GM21619 (cell line): ENCODE measurements around the gene BAMBI.
"Not testable (repeated sequence)": the region's sequence is repeated elsewhere in the genome, so short reads cannot be mapped to it uniquely, and the experiment has no call there.

ENCODE experiments used
- ATAC-seq: cut with Tn5 transposase; IDR thresholded peaks from one replicate; pipeline ENCODE4 v1.9.1; 2021; ENCODE audit not compliant: unreplicated experiment

Gene BAMBI, protein sequence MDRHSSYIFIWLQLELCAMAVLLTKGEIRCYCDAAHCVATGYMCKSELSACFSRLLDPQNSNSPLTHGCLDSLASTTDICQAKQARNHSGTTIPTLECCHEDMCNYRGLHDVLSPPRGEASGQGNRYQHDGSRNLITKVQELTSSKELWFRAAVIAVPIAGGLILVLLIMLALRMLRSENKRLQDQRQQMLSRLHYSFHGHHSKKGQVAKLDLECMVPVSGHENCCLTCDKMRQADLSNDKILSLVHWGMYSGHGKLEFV

DNA sequence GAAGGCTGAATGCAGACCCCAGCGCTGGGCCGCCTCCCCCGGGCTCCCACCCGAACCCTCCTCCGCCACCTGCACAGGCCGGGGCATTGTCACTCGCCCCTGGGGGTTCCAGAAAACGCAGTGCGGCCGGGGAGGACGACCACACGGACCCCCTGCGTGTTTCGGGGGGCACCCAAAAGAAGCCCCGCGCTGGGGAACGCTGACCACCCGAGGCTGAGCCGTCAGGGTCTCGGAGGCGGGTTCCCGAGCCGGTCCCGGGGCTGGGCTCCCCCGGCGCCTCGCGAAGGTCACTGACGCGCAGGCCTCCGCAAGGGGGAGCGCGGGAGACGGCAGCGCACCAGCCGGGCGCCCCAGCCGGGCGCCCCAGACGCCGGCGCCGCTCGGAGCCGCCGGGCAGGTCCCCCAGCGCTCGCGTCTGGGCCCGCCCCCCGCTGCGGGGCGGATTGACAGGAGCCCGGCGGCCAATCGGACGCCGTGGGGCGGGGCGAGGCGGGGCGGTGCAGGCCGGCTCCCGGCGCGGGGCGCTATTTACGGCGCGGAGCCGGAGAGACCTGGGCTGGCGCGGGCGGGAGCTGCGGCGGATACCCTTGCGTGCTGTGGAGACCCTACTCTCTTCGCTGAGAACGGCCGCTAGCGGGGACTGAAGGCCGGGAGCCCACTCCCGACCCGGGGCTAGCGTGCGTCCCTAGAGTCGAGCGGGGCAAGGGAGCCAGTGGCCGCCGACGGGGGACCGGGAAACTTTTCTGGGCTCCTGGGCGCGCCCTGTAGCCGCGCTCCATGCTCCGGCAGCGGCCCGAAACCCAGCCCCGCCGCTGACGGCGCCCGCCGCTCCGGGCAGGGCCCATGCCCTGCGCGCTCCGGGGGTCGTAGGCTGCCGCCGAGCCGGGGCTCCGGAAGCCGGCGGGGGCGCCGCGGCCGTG lies at the start of gene BAMBI:
BAMBI (plus strand) TSS at position 554 of the 920 bp plus-strand sequence. CDS start 377 bp downstream, outside the sequence.
- peak; percentile 96 for ATAC-seq

DNA sequence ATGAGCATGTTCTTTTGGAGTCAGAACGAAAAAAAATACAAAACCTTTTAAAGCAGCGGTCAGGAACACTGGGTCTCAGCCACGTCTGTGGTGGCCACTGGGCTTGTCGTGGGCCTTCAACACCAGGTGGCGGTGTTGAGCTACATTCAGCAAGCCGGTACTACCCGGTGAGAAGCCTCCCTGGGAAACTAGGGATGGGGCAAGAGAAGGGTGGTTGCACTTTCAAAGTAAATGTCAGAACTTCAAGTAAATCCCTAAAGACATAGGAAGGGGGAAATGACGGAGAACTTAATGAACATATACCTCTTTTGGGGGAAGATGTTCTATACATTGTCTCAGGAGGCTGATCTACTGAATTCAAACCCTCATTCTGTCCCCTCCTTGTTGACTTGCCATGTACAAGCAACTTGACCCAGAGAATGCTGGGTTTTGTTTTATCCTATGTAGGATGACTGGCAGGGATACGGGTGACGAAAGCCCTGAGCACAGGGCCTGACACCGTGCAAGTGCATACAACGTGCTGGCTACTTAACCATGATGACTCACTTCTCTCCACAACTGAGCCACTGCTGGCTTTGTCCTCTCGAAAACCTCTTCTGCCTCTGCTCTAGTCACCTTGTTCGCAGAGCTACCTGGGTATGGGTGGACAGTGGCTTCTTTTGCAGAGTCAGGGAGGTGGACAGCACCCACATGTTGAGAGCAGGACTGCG lies 49.0 kb upstream of the BAMBI start:
- ATAC-seq = peak; percentile 60

DNA sequence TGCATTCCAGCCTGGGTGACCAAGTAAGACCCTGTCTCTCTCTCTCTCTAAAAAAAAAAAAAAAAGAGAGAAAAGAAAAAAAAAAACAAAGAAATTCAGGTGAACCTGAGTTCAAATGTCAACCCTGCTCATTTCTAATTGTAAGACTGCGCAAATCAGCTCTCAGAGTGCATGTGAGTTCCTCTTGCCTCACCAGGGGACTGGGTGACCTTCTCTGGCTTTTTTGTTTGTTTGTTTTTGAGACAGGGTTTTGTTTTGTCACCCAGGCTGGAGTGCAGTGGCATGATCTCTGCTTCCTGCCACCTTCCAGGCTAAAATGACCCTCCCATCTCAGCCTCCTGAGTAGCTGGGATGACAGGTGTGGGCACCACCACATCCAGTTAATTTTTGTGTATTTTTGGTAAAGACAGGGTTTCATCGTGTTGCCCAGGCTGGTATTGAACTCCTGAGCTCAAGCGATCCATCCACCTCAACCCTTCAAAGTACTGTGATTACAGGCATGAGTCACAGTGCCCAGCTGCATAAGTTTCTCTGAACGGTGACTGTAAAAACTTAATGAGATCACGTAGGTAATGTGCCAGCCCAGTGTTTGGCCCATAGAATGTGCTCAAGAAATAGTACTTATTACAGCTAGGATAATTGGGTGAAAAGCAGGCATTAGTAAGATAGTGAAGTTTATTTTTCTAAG lies 45.3 kb upstream of the BAMBI start:
- ATAC-seq = no peak

DNA sequence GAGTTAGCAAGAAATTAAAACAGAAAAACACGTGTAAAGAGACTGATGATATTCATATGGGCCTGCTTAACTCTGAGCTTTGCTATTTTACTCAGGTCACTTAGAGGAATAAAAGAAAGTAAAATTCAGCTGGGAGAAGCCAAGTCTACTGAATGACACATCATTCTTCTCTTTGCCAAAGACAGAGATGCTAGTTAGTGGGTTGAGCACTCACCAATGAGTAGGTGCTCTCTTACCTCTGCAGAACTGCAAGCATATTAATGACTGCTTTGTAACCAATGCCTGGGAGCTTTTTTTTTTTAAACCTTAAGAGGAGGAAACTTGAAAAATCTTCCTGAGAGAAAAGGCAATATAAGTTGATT lies 44.8 kb upstream of the BAMBI start:
- ATAC-seq = no peak

DNA sequence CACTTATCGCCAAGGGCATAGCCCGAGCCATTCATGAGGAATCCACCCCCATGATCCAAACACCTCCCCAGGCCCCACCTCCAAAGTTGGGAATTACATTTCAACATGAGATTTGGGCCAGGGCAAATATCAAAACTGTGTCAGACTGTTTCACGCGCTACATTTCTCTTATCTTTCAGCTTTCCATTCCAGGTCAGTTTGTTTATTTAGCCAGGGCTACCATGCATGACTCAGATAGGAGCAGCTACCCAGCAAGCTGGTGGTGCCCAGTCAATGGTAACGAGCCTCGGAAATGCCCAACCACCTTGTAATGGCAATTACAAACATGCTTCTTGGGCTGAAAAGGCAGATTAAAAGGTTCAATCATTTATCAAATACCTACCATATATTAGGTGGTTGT lies 43.6 kb upstream of the BAMBI start:
- ATAC-seq = no peak

DNA sequence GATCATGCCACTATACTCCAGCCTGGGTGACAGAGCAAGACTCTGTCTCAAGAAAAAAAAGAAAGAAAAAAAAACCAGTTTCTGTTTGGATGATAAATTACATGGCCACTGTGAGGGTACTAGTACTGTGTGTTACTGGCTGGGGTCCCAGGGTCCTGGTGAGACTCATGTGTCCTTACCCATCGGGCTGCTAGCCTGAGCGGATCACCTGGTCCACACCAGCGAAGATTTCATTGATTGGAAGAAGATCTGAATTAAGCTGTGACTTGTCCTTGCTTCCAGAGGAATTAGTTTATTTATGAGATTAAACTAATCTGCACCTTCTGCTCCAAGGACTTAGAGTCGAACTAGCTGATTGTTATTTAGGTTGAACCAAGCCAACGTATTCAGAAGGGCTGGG lies 40.0 kb upstream of the BAMBI start:
- ATAC-seq = no peak

DNA sequence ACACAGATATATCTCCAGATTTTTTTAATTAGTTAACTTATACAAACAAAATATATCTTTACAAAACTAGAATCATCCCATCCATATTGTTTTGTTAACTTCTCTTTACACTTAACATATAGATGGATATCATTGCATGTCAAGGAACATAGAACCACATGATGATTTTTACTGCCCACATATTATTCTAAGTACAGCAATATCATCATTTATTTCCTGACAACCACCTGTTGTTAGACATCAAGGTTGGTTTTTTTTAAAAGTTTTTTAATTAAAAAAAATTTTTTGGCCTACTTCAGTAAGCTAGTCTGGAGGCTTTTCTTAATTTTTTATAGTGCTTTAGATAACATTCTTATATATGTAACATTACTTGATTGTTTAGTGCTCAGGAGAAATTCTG lies 38.9 kb upstream of the BAMBI start:
- no peak for ATAC-seq

DNA sequence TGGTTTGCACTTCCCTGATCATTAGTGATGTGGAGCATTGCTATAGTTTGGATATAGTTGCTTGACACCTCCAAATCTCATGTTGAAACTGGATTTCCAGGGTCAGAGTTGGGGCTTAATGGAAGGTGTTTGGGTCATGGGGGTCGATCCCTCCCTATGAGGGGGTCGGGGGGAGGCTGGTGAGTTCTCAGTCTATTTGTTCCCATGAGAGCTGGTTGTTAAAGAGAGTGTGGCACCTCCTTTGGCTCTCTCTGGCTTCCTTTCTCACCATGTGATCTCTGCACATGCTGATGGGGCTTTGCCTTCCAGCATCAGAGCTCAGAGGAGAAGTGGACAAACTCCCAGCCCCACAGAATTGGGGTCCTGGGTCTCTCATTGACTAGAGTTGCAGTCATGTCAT lies 36.8 kb upstream of the BAMBI start:
- ATAC-seq = no peak

DNA sequence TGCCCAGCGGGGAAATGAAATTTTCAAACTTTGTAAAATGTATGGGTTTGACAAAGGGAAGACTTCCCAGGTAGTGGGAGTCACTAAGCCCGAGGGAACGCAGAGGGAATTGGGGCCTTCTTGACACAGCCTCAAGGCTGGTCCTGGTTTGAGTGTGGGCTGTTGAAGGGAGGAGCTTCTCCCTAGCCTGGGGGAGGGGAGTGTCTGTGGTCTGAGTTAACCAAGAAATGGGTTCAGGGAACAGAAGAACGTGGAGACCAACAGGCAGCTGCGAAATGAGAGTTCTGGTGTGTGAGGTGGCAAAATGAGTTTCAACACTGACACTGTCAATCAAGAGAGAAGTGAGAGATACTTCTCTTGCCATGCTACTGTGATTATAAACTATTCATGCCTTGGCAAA lies 32.7 kb upstream of the BAMBI start:
- ATAC-seq = no peak

DNA sequence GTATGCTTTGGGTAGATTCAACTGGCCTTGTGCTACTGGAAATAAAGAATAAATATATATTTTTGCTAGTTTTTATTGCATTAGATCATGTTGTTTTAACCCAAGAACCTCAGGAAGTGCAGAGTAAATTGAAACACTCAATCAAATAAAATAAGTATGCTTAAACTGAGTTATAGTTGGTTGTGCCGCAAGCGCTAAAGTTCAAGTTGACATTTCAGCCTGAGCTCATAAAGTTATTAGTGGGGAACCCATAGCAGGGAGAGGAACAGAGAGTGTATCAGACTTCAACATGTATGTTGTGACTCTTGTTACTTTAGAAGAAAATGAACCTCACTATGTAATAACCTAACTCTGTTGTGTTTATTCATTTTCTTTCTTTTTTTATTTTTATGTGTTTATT lies 25.2 kb upstream of the BAMBI start:
- no peak for ATAC-seq

DNA sequence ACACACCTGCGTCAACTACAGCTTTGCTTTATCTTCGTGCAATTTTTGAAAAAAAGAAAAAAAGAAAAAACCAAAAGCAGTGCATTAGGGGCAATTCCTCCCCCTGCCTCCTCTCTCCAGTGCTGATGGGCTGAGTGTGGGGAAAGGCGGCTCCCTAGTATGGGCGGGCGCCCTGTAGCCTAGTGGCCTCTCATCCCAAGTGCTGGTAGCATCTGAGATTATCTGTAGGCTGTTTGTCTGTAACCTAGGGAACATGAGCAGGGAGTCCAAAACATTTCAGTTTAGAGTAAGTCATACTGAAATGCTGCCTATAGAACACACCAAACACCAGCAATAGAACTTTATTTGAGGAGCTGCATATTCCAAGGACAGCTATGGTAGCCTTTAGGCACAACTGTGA lies 24.6 kb upstream of the BAMBI start:
- ATAC-seq = no peak

DNA sequence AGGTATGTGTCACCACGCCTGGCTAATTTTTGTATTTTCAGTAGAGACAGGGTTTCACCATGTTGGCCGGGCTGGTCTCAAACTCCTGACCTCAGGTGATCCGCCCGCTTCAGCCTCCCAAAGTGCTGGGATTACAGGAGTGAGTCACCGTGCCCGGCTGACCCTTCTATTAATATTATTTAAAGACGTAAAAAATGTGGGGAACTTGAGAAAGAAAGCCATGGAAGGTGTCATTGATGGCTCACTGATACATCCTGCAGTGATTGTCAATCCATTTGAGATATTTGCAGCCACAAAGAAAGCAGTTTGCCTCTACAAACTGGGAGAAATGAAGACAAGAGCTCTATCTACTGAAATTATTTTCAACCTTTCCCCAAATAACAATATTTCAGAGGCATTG lies 18.5 kb upstream of the BAMBI start:
- not testable (repeated sequence) for ATAC-seq

DNA sequence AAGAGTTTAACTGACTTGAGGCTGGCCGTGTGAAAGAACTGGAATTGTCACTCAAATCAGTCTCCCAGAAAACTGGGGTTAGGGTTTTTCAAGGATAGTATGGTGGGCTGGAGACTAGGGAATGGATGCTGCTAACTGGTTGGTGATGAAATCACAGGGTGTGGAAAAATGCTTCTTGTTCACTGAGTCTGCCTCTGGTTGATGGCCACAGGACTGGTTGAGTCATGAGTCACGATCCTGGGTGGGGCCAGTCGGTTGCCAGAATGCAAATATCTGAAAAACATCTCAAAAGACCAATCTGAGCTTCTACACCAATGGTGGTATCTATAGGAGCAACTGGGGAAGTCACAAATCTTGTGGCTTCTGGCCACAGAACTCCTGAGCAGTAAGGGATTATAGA lies 16.3 kb upstream of the BAMBI start:
- ATAC-seq = no peak

DNA sequence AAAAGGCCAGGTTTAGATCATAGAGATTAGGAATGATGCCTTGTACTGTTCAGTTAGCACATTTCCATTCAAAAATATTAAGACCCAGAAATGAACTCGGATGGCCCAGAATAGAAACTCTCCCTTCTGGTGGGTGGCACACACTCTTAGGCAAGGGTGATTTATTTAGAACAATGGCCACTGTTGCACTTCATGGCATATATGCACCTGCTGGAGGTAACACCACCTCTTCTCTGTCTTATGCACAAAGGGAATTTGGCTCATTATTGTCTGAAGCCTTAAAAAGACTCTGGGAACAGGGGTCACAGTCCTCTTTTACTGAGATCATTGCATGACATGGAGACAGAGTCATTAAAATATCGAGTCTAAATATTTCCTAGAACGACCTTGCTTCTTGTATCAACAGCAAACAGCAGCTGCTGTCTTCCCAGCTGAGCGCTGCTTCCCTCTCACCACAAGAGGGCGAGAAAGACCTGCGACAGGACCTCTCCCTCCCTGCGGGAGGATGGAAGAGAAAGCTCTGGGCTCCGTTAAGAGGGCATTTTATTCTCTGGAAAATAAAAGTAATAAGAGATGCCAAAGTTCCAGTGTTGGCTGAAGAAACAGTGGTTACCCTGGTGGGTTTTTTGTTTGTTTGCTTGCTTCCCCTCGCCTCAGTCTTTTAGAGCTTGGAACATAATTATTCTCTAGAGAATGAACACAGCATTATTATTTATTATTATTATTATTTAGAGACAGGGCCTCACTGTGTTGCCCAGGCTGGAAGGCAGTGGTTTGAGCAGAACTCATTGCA lies 13.5 kb upstream of the BAMBI start:
- ATAC-seq = peak; percentile 89

DNA sequence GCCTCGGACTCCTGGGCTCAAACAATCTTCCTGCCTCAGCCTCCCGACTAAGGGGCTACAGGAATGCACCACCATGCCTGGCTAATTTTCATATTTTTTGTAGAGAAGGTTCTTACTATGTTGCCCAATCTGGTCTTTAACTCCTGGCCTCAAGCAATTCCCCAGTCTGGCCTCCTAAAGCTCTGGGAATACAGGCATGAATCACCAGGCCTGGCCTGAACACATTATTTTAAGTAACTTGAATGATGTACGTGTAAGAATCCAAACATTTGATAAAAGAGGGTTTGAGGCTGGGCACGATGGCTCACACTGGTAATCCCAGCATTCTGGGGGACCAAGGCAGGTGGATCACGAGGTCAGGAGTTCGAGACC lies 13.0 kb upstream of the BAMBI start:
- ATAC-seq = no peak

DNA sequence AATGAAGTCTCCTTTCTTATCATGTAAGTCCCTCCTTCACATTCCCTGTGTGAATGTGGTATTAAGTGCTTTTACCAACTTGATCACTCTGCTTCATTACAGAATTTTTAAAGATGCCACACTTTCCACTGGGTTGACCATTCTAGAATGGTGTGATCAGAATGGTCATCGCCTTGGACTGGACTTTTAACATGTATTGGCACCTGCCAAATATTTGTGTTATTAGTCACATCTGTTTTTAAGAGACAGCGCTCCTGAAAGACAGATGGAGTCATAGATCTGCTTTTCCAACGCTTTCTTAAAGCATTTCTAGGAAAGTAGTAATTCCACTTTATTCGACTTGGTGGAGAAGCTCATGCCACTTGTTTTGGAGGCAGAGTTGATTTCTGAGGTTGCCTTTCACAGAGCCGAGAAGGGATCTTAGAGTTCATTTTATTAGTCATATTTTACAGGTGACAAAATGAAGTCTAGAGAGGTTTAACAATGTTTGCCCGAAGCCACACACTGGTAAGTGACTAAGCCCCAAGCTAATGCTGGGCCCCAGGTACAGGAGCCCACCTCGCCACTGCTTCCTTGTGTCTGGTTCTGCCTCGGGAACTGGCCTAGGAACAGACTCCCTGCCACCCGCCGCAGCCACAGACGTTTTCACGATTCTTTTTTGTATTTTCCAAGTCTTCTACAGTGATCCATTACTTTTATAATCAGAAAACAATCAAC lies 10.4 kb upstream of the BAMBI start:
- ATAC-seq = no peak

DNA sequence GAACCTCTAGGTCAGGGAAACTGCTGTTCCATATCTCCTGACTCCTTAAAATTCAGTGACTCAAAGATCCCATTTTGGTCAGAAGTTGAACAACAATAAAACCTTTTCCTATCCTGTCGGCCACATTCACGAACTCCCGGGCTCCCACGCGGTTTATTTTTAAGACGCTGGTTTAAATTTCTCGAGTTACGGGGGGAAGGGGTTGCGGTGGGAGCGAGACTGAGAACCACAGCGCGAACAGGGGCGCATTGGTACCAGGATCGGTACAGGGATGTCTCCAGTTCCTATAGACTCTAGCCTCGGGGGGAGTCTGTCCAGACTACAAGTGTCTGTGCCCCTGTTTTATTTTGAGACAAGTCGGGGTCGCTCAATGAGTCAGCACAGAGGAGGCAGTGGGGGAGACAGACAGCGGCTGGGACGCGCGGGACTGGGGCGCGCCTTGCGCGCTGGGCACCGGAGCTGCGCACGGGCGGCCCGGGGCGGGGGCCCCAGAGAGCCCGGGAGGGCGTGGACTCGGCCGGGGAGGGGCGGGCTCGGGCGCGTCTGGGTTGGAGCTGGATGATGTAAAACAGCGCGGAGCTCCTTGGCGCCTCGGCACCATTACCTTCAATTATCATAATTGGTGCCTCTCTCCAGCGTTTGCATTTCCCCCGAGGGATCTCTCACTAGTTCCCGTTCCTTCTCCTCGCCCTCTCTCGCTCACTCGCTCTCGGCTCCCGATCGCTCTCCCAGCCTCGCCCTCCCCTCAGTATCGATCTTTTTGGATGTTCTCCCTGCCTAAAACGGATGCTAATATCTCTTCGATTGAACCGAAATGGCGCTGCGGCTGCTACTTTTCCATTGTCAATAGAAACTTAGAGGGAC lies 8.7 kb upstream of the BAMBI start:
- ATAC-seq = no peak

DNA sequence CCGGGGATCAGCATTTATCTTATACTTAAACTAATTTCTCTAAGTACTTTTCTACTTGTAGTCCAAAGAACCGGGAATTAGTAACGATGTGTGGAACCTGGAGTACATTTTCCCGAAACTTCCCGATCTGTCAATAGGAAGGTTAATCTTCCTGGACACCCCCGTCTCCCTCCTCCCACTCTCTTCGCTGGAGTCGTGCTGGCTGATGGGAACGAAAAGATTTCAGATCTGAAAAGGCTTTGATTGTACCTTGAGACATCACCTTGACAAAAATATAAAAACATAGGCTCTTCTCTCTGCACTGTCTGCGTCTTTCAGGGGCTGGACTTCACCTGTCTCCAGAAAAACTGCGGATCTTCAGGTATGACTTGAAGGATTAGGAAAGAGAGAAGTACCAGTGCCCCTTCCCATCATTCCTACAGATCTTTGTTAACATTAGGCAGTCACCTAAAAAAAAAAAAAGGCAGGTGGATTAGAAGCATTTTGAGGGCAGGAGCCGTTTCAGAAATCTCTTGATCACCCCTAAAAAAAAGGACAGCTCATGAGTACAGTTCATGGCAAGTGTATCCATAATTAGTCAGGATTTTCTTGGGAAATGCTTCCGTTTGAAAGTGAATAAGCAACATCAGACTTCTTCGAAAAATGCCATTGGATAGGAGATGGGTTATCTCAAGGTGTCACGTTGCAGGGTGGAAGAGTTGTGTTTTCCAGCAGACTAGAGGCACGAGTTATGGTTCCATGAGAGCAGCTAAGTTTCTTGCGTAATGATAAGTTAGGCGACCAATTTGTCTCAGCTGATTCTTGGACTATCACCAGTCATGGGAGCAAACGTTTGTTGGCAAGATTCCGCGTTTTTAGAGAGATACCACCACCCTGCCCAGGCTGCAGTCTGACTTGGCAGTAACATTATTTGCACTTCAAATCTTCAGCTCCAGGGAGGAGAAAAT lies 7.8 kb upstream of the BAMBI start:
- no peak for ATAC-seq
